ENCODE results near the gene DHX58. TPM values are rescaled to one million over a fixed set of nuclear protein-coding genes. Genes with fewer than 3 reads are reported as not detected.
A peak's percentile ranks its signal among the peaks of the same experiment; 100 is the strongest.

The DHX58 gene
- total and polyA plus RNA-seq, 2 of the 4 experiments (the other 2 are of a cell fraction), result 1.1 to 2.8 TPM

DNA sequence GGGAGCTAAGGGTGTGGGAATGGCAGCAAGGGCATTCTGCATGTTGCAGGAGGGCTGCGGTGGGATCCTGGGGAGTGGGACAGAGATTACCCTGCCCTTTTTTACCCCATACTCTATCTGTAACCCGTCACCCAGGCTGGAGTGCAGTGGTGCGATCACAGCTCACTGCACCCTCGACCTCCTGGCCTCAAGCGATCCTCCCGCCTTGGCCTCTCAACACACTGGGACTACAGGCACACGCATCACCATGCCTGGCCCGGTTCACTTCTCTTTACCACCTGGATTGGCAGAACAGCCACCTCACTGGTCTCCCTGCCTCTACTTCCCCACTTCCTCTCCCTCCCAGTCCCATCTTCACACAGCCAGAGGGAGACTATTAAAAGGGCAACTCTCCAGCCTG, 23.8 kb downstream of the DHX58 start:
- in situ Hi-C loops (cut with MboI; ENCODE audit: low sequenced_read_pairs) (no loop called here), dilution Hi-C loops (cut with HindIII; ENCODE audit: low sequenced_read_pairs, unreplicated experiment) (no loop called here), intact Hi-C loops (cut with micrococcal nuclease) (no loop called here)
- no peak overlapping the region for H4K8ac ChIP-seq (ENCODE audit: low read depth in 2 of 2, low read length in 2 of 2)
- H3K18ac ChIP-seq (ENCODE audit: low read depth, low read length), result no peak overlapping the region
- H3K4me2 ChIP-seq (ENCODE audit: low read depth, low read length), result no peak overlapping the region
- no peak overlapping the region for H3K23ac ChIP-seq (ENCODE audit: low read depth, low read length)
- H2BK120ac ChIP-seq (ENCODE audit: low read depth, low read length), result no peak overlapping the region
- no peak overlapping the region for H2BK20ac ChIP-seq (ENCODE audit: low read depth, low read length)
- H2BK5ac ChIP-seq (ENCODE audit: low read depth, low read length, poor library complexity, severe bottlenecking), result no peak overlapping the region
- H4K20me1 ChIP-seq (ENCODE audit: insufficient read depth, low read length), result no peaks in the 10 kb centered on the region
- H3K4me1 ChIP-seq (ENCODE audit: control insufficient read depth, insufficient read depth, low read length), result no peaks in the 10 kb centered on the region
- ATAC-seq (ENCODE audit: low read depth) (no peak), DNase-seq (no peak)
- no peak overlapping the region for H4K91ac ChIP-seq (ENCODE audit: insufficient read depth, low read depth, low read length)
- no peak overlapping the region for H3K4me3 ChIP-seq (ENCODE audit: insufficient read depth, low read depth, low read length)
- no peak overlapping the region for H3K4ac ChIP-seq (ENCODE audit: low read depth, low read length)
- H3K36me3 ChIP-seq (ENCODE audit: control insufficient read depth, insufficient read depth, low read length), result no peaks in the 10 kb centered on the region
- WGBS, 2 experiments (ENCODE audit: extremely low coverage in 2 of 2, insufficient read length in 1 of 2), result 73% methylated on average over 3 of the region's 8 CpGs; no CpG with 5 or more reads in 1 of the 2 experiments
- no peak overlapping the region for H3K14ac ChIP-seq (replicated peaks; ENCODE audit: low read depth, low read length)
- peak overlapping the region; percentile 21 for H2AFZ ChIP-seq (replicated peaks; ENCODE audit: low read length, poor library complexity)
- H3K27ac ChIP-seq (ENCODE audit: insufficient read depth, low read length), result no peak overlapping the region
- H2BK15ac ChIP-seq (ENCODE audit: low read depth, low read length), result no peak overlapping the region
- no TSS peak for BruUV-seq (replicated peaks)
- no peaks in the 10 kb centered on the region for H3K79me1 ChIP-seq (ENCODE audit: low read depth in 1 of 2, low read length in 2 of 2)
- H2AK9ac ChIP-seq (replicated peaks; ENCODE audit: low read depth, low read length, poor library complexity), result peak overlapping the region; percentile 24
- H3K9me3 ChIP-seq (ENCODE audit: control insufficient read depth, insufficient read depth, low read length), result no peaks in the 10 kb centered on the region
- ChIA-PET POLR2A (ENCODE audit: unreplicated experiment) (no interaction called here), CTCF (interaction anchor here (0.7 kb wide), 1 partner anchor 66 kb away, joined by 3 read pairs; no protein-coding TSS in a partner anchor)
- no peak overlapping the region for H3K56ac ChIP-seq (ENCODE audit: extremely low read depth, insufficient read depth, low read length)
- no peak overlapping the region for H2AK5ac ChIP-seq (ENCODE audit: low read depth, low read length)
- no peak overlapping the region for H3K9ac ChIP-seq (ENCODE audit: low read depth, low read length)
- TF ChIP-seq, protein P1, sequence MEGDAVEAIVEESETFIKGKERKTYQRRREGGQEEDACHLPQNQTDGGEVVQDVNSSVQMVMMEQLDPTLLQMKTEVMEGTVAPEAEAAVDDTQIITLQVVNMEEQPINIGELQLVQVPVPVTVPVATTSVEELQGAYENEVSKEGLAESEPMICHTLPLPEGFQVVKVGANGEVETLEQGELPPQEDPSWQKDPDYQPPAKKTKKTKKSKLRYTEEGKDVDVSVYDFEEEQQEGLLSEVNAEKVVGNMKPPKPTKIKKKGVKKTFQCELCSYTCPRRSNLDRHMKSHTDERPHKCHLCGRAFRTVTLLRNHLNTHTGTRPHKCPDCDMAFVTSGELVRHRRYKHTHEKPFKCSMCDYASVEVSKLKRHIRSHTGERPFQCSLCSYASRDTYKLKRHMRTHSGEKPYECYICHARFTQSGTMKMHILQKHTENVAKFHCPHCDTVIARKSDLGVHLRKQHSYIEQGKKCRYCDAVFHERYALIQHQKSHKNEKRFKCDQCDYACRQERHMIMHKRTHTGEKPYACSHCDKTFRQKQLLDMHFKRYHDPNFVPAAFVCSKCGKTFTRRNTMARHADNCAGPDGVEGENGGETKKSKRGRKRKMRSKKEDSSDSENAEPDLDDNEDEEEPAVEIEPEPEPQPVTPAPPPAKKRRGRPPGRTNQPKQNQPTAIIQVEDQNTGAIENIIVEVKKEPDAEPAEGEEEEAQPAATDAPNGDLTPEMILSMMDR (conservative IDR thresholded peaks at IDR 0.05; ENCODE audit: low read depth, low read length), result no peak
- TF ChIP-seq MAZ (IDR thresholded peaks at IDR 0.05; ENCODE audit: borderline replicate concordance, low read depth, low read length) (no peak), CEBPB (IDR thresholded peaks at IDR 0.05; ENCODE audit: low read depth, low read length) (no peak), ELK1 (IDR thresholded peaks at IDR 0.05; ENCODE audit: borderline replicate concordance, low read depth, low read length) (no peak), BHLHE40 (IDR thresholded peaks at IDR 0.05; ENCODE audit: low read depth, low read length) (no peak), RAD21 (IDR thresholded peaks at IDR 0.05; ENCODE audit: low read length) (no peak), RFX5 (IDR thresholded peaks at IDR 0.05; ENCODE audit: low read depth, low read length) (no peak), CHD1 (IDR thresholded peaks at IDR 0.05; ENCODE audit: low read depth, low read length) (no peak), FOS (IDR thresholded peaks at IDR 0.05; ENCODE audit: low read depth, low read length) (no peak)
- H3K27me3 ChIP-seq (ENCODE audit: control insufficient read depth, insufficient read depth, low read length), result peaks cover 47% of the 10 kb centered on the region
- H4K5ac ChIP-seq (ENCODE audit: low read depth, low read length), result no peak overlapping the region
- H3K9me1 ChIP-seq (ENCODE audit: insufficient read depth, low read length), result no peaks in the 10 kb centered on the region
